GM19455 (cell line): Measurements from ENCODE around the gene MGST3.
"Not testable (repeated sequence)": the region's sequence is repeated elsewhere in the genome, so short reads cannot be mapped to it uniquely, and the experiment has no call there.

Source experiments
- ATAC-seq: cut with Tn5 transposase; IDR thresholded peaks from one replicate; pipeline ENCODE4 v1.9.1; 2021; ENCODE audit not compliant: unreplicated experiment

MGST3 gene

DNA sequence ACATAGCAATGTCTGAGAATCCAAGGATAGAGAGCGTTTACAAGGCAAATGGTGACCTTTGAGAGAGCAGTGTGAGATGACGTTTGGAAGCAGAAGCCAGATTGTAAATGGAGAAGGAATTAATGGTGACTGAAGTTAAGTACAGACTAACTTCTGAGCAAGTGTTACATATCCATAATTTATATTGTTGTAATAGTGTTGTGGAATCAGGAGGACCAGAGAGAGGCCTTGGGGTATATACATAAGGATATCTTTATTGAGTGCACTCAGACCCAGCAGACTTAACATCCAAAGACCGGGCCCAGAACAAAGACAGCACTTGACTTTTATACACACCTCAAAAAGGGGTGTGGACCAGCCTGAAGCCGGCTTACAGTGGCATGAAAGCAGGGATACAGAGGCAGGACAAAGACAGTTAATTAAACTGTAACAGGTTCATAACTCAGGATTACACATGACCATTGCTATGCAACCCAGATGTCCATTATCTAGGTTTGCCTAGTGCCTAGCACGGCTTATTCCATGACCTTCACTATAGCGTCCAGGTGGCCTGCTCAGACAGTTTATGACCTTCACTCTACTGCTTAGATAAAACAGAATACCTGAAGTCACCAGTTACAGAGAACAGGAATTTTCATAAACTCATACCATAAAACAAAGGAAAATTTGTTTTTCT is 2.7 kb upstream of the MGST3 start:
- no peak for ATAC-seq

DNA sequence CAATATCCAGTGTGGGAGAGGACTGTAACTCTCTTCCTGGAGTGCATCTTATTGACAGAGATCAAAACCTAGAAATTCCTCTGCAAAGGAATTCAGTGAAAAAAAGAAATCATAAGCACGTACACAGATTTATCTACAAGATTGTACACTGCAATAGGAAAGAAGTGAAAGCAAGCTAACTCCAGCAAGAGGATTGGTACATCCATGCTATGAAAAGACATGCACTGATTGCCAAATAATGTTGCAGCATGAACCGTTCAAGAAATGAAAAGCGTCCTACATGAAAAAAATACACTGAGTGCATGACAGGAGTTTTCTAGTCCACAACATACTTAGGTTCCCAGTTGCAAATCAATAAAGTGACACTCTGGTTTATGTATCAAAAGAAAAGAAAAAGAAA is 1.9 kb upstream of the MGST3 start:
- ATAC-seq, result no peak

DNA sequence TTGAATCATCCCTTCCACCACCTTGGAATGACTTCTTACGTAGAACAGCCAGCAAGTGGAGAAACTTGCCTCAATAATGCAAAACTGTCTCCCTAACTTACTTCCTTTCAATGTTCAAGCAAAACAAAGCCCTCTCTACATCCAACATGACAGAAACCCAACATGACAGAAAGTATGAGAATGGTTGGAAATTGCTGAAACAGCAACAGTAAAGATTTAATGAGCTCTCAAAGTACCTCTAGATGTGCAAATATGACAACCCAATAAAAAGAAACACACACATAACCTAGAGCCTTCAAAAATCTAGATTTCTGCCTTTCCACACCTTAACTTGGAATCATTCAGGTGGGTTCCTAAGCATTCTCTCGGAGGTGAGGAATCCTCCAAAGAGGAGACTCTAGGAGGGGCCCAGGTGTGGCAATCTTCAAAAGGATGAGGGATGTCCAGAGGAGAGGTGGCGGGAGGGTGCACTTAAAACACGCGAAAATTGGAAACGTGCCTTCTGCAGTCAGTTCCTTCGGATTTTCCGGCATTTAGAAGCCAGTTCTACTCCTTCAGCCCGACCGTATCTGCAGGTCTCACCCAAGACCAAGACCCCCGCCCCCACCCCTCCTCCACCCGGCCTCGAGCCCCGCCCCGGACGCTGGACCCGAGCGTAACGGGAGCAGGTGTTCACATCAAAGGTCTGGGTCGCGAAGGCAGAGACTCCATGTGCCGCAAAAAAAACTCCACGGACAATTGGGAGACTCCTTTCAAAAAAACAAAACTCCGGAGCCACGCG is 996 bp upstream of the MGST3 start:
- ATAC-seq, result peak; percentile 1

DNA sequence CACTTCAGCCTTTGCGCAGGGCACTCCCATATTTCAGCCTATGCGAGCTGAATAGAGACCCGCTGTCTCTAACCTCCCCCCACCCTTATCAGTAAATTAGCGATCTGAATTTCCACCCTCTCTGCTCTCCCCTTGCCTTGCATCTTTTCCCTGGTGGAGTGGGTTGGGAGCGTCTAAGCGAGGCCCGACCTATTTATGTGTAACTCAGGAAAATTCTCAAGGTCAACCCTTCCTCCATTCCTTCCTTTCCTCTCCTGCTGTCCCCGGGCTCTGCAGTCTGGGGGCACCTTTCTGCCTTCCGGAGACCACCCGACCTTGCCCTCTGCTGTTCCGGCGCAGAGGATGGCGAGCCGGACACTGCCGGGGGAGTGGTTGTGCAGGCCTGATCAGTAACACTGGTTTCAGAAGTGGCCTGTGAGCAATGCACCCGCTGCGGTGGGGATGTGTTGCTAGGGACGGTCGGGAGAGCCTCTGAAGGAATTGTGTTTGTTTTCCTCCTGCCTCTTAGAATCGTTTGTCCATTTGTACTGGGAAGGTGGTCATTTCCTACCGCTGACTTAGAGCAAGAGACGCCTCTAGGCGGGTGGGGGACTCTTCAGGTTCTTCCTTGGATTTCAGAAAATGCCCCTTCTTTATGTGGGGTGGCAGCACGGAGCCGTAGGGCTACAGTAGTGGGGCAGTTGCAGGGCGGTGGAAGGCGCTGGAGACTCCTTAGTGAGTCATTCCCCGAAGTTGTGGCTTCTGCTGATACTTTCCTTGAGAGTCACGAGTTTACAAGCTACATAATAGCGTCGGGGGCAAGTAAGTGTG is 513 bp downstream of the MGST3 start:
- peak; percentile 33 for ATAC-seq

DNA sequence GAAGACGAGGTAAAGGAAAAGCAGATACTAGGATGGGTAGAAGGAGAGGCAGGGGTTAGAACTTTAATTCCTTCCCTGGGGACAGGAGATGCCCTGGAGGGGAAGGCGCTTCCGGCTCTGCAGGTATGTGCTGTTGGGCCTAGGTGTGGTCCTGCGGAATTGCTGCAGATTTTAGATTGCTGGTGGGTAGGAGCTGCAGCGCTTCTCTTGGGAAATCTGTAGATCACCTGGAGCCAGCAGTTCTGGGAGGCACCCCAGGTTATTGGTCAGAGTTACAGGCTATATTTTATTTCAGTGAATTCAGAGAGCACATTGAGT is 1.1 kb downstream of the MGST3 start:
- ATAC-seq, result no peak

DNA sequence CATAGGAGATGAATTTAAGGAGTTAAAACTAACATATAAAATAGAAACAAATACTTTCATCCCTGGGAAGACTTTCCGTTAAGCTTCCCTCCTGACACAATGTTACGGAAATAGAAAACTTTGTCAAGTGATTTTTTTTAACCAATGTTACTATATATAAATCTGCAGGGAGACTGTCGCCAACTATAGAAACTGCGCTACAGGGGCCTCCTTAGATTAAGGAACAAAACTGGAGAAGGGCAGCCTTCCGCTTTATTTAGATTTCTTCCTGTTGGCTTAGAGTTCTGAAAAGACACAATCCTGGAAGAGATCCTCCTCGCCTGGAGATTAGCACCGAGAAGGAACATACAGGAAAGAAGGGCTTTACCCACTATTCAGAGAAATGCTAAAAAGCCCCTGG is 1.5 kb downstream of the MGST3 start:
- ATAC-seq, result no peak

DNA sequence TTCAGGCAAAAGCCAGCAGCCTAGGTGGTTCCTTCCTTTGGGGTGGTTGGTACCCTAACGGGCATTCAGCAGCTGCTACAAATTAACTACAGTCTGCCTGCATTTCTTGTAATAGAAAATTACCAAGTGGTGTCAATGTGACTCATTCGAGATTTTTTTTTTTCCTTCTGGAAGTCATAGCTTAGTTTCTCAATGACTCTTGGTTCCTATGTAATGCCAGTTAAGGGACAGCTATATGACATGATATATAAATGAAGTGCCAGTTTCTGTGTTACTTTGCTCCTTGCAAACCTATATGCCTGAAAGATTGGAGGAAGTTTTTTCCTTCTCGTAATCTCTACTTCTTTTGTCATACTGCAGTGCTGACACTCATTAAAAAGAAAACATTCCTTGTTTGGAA is 2.6 kb downstream of the MGST3 start:
- ATAC-seq, result no peak

DNA sequence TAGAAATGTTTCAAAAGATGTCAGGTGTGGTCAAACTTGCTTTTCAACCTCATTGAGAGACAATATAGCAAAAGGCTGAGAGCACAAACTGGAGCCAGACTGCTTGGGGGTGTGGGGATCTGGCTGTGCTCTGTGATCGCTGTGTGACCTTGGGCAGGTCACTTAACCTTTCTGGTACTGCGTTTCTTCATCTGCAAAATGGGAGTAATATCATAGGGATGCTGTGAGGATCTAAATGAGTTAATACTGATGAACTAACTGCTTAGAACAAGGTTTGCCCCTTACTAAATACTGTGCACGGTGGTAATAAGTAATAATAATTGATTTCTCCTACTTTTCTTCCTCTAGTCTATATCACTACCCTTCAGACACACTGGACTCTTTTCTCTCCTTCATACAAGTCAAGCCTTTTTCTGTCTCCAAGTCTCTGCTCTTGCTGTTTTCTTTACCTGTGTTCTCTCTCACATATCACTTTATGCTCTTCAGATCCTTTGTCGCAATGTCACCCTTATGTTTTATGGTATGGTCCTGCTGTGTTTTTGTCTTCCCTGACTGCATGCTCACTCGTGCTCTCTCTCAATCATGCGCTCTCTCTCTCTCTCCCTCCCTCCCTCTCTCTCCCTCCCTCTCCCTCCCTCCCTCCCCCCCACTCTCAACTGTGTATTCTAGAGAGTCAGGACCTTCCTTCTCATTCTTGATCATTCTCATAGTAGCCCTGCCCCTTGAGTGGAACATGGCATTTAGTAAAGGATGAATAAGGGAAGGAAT is 3.3 kb downstream of the MGST3 start:
- ATAC-seq, result no peak

DNA sequence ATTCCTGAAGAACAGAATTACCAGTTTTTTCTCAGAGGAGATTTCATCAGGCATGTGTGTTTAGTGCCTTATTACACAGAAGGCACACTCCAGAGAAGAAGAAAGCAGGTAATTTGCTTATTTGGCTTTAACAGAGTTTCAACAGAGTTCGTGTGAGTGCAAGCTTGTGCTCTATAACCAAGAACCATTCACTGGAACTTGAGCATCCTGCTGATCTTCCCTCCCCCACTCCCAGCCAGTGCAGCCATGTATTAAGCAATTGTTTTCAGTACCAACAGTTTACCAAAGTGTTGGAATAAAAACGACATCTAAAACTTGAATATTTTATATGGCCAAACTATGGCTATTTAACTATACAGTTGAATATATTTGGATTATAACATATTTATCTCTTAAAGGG is 4.3 kb downstream of the MGST3 start:
- ATAC-seq, result no peak

DNA sequence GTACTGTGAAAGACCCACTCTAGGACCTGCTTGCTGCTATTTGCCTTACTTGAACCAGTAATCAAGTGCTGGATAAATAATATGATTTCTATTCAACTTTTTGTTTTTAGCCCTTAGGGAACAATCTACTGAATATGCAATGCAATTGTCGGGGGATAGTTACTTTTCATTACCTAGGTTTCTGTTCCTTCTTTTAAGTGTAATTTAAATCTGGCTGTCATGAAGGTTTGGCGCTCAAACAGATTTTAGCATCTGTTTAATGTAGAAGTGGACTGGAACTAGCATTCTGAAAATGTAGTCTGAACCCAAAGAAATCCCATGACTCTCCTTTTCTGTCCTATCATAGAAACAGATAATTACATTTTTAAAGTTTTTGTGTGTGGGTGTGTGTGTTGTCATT is 4.8 kb downstream of the MGST3 start:
- no peak for ATAC-seq

DNA sequence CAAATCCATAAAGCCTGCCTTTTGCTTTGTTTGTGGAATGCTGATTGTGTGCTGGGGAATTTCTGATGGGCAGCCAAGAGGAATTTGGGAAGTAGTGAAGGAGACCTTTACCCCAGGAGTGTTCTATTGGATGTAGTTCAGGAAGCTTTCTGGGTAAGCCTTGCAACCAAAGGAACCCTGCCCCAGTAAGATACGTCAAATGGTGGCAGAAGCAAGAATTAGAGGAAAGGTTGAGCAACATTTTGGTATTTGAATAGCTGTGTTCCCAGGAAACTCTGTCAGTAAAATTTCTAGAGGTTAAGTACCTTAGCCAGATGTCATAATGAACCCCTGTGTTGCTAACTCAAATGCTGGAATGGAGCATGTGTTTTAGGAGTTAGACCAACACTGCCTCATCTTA is 6.4 kb downstream of the MGST3 start:
- ATAC-seq, result no peak

DNA sequence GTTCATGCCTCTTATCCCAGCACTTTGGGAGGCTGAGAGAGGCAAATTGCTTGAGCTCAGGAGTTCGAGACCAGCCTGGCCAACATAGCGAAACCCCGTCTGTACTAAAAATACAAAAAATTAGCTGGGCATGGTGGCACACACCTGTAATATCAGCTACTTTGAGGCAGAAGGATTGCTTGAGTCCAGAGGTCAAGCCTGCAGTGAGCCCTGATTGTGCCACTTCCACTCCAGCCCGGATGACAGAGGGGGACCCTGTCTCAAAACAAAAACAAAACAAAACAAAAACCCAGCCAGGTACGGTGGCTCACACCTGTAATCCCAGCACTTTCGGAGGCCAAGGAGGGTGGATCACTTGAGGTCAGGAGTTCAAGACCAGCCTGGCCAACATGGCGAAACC is 7.2 kb downstream of the MGST3 start:
- ATAC-seq, result not testable (repeated sequence)

DNA sequence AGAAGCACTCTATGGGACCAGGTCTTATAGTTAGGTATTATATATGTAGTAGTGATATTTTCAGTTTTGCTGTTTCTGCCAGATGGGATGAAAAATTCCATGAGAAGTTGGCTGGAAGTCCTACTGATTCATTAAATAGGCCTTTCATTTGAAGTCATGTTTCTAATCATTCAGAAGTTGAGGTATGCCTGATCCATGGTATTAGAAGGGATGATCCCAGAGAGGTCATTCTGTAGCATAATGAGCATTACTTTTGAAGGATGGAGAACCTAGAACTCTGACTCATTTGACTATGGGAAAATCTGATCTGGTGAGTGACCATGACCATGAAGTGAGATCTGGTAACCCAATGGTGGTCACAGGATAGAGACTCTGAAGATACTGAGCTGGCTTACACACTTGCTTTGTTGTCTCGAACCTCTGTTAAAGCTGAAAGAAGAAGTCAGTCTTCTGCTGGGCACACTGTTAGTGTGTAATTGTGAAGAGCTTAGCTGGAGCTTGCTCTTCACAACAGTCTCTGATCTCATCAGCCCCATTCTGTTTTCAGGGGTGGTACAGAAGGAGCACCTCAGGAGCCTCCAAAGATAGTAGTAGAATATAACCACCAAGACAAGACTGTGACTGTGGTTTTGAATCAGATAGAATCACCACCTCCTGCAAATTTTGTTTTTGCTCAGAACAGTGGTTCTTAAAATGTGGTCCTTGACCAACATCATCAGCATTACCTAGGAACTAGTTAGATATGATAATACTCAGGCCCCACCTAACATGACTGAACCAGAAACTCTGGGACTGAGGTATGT is 9.0 kb downstream of the MGST3 start:
- ATAC-seq, result no peak

DNA sequence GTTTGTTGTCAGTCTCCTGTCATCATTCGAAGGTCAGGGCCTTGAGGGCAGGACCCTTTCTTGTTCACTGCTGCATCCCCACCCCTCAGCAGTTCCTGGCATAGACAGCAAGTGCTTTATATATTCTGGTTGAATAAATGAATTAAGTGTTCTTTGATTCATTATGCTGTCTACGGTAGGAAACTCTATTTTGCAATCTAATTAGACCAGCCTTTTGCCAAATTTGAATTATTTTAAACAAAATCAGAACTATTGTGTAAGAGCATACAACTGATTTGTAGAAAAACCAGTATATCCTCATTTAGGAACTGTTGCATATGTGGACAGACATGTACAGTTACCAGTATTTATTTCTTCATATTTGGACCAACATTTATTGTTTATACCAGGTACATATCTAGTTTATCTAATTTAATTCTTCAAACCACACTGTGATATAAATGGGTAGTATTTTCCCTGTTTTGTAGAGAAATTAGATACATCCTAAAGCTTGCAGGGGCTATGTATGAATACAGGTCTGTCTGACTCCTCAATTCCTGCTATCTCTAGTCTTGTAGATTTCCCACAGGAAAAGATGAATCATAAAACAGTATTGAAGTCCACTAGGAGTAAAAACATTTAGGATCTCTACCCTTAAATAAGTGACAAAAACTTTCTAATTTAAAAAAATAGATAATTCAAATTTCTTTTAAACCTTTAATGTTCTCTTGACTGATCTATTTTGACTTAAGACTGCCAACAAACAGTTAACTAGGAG is 10.4 kb downstream of the MGST3 start:
- ATAC-seq, result no peak

DNA sequence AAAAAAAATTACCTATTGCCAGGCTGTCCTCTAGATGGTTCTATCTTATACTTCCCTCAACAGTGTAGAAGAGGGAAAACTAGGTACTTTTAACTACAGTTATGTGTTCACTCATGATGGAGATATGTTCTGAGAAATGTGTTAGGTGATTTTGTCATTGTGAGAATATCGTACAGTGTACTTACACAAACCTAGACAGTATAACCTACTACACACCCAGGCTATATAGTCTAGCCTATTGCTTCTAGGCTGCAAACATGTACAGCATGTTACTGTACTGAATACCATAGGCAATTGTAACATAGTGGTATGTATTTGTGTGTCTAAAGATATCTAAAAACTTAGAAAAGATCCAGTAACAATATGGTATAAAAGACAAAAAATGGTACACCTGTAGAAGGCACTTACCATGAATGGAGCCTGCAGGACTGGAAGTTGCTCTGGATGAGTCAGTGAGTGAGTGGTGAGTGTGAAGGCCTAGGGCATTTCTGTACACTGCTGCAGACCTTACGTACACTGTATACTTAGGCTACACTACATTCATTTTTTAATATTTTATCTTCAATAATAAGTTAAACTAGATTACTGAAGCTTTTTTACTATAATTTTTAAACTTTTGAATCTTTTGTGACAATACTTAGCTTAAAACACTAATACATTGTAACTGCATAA is 13.2 kb downstream of the MGST3 start:
- ATAC-seq, result no peak

DNA sequence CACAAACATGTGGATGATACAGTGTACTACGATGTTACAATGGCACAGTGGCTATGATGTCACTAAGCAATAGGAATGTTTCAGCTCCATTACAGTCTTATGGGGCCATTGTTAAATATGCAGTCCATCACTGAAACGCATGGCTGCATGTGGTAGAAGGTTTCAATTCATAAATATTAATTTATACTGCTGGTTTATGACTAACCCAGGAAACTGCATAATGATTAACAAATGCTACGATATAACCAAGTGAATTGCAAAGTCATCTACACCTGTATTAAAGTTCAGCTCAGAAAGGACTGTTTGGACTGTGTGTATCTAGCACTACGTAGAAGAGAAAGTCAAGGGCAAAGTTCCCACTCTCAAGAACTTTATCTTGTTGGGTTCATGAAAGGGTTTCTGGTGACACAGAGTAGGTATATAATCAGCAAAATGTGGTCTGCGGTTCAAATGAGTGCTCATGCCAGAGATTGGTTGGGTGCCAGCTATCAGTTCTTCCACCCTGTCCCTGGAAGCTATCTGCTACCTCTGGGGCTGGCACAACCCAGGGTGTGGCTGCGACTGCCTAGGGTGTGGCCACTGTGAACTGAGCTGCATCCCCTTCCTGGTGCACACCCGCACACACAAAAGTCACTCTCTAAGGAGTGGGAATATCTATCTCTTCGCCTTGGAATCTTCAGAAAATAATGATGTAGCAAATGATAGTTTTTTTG is 14.8 kb downstream of the MGST3 start:
- no peak for ATAC-seq

DNA sequence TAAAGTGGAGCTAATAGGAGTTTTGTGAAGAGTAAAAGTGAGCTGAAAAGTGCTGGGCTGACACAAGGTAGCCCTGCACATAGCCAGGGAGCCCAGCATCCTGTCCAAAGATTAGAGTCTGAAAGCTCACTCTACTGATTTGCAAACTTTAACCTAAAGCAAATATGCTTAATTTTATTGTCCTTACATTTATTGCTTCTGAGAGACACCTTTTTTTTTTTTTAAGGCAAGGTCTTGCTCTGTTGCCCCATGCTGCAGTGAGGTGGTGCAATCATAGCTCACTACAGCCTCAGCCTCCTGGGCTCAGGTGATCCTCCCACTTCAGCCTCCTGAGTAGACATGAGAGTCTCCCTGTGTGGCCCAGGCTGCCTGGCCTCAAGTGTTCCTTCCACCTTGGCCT is 16.5 kb downstream of the MGST3 start:
- no peak for ATAC-seq

DNA sequence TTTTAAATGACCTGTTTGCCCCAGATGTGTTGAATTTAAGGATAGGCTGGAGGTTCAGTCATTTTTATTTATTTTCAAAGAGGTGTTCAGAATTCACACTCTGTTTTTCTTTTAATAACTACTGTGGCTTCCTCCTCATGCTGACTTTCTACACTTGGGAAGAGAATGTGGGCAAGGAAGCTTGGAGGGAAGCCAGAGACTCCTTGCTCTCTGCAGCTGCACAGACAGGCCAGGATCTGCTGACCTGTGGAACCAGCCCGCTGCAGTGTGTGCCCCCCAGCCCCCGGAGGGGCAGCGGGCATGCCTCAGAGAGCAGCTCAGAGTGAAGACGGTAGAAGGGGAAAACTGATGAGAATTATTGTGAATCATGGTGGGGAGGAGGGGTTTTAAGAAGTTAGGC is 16.9 kb downstream of the MGST3 start:
- ATAC-seq, result no peak
